Measurements from ENCODE around the gene PADI2.
"Not testable (repeated sequence)": the region's sequence is repeated elsewhere in the genome, so short reads cannot be mapped to it uniquely, and the experiment has no call there.

The PADI2 gene

GRCh38 chr1:17080880-17081279 is 38.4 kb downstream of the PADI2 start:
- DNase-seq = no peak

GRCh38 chr1:17080085-17080759 is 39.0 kb downstream of the PADI2 start:
- DNase-seq = no peak

GRCh38 chr1:17078991-17079868 is 40.0 kb downstream of the PADI2 start:
- DNase-seq = no peak

GRCh38 chr1:17075470-17076255 is 43.6 kb downstream of the PADI2 start:
- no peak for DNase-seq

GRCh38 chr1:17071794-17072193 is 47.5 kb downstream of the PADI2 start:
- DNase-seq = no peak

- DNase-seq = no peak
Measured at GRCh38 chr1:17070163-17070525, 49.1 kb downstream of the PADI2 start.

- DNase-seq = no peak
Measured at GRCh38 chr1:17069452-17070162, 49.6 kb downstream of the PADI2 start.

- no peak for DNase-seq
Measured at GRCh38 chr1:17068789-17069188, 50.5 kb downstream of the PADI2 start.

GRCh38 chr1:17067465-17068240 is 51.6 kb downstream of the PADI2 start:
- DNase-seq = no peak

GRCh38 chr1:17067069-17067426 is 52.2 kb downstream of the PADI2 start:
- no peak for DNase-seq

GRCh38 chr1:17066361-17067068 is 52.7 kb downstream of the PADI2 start:
- DNase-seq = no peak

- DNase-seq = no peak
Measured at GRCh38 chr1:17065666-17066065, 53.6 kb downstream of the PADI2 start.

- DNase-seq = not testable (repeated sequence)
Measured at GRCh38 chr1:17062751-17063150, 56.5 kb downstream of the PADI2 start.

- no peak for DNase-seq
Measured at GRCh38 chr1:17061892-17062291, 57.4 kb downstream of the PADI2 start.

- no peak for DNase-seq
Measured at GRCh38 chr1:17061486-17061885, 57.8 kb downstream of the PADI2 start.

GRCh38 chr1:17060306-17060749 is 58.9 kb downstream of the PADI2 start:
- no peak for DNase-seq

- peak; percentile 31 for DNase-seq
Measured at GRCh38 chr1:17059391-17060305, 59.6 kb downstream of the PADI2 start.

- no peak for DNase-seq
Measured at GRCh38 chr1:17056551-17056950, 62.7 kb downstream of the PADI2 start.

- DNase-seq = no peak
Measured at GRCh38 chr1:17055801-17056200, 63.5 kb downstream of the PADI2 start.
